ENCODE data around the gene OTUD3. TPM values are rescaled to one million over a fixed set of nuclear protein-coding genes. Genes with fewer than 3 reads are reported as not detected.

Gene OTUD3
- total and polyA plus RNA-seq, 2 of the 4 experiments (the other 2 are of a cell fraction) = 2.9 to 3.1 TPM

DNA sequence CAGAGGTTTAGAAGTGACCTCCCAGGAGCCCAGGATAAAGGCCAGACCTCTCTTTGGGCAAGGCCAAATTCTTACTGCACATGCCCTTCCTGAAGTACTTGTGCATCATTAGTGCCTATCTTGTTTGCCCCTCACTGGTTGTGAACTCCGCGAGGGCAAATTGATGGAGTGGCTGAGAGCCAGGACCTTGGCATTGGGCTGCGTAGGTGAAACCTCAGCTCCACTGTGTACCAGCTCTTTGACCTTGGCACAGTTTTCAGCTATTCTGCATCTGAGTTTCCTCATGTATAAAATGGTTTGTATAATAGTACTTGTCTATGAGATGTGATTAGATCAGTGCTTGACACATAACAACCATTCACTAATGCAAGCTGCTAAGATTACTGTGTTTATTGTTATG lies 11.5 kb downstream of the OTUD3 start:
- no peak overlapping the region for H2BK5ac ChIP-seq (ENCODE audit: low read depth, low read length, poor library complexity, severe bottlenecking)
- no peak overlapping the region for H3K56ac ChIP-seq (ENCODE audit: extremely low read depth, insufficient read depth, low read length)
- H4K91ac ChIP-seq (ENCODE audit: insufficient read depth, low read depth, low read length) = no peak overlapping the region
- POLR2A ChIA-PET (ENCODE audit: unreplicated experiment) = no interaction called here
- H2BK120ac ChIP-seq (ENCODE audit: low read depth, low read length) = no peak overlapping the region
- no peak overlapping the region for H3K23ac ChIP-seq (ENCODE audit: low read depth, low read length)
- no peaks in the 10 kb centered on the region for H3K9me3 ChIP-seq (ENCODE audit: control insufficient read depth, insufficient read depth, low read length)
- no peak overlapping the region for H2AFZ ChIP-seq (replicated peaks; ENCODE audit: low read length, poor library complexity)
- no peak overlapping the region for H3K4me3 ChIP-seq (ENCODE audit: insufficient read depth, low read depth, low read length)
- H3K27me3 ChIP-seq (ENCODE audit: control insufficient read depth, insufficient read depth, low read length) = no peaks in the 10 kb centered on the region
- H3K79me1 ChIP-seq (ENCODE audit: low read depth in 1 of 2, low read length in 2 of 2) = peaks cover 36 to 59% of the 10 kb centered on the region in 2 experiments
- H3K4me2 ChIP-seq (ENCODE audit: low read depth, low read length) = no peak overlapping the region
- TF ChIP-seq FOS (IDR thresholded peaks at IDR 0.05; ENCODE audit: low read depth, low read length) (no peak), RFX5 (IDR thresholded peaks at IDR 0.05; ENCODE audit: low read depth, low read length) (no peak), RAD21 (IDR thresholded peaks at IDR 0.05; ENCODE audit: low read length) (no peak), CEBPB (IDR thresholded peaks at IDR 0.05; ENCODE audit: low read depth, low read length) (no peak), NFE2L2 (IDR thresholded peaks at IDR 0.05; ENCODE audit: low read depth, low read length) (no peak), SMC3 (IDR thresholded peaks at IDR 0.05; ENCODE audit: low read depth, low read length) (no peak), ELK1 (IDR thresholded peaks at IDR 0.05; ENCODE audit: borderline replicate concordance, low read depth, low read length) (no peak), USF2 (IDR thresholded peaks at IDR 0.05; ENCODE audit: low read depth, low read length) (no peak), MAZ (IDR thresholded peaks at IDR 0.05; ENCODE audit: borderline replicate concordance, low read depth, low read length) (no peak), POLR2A (IDR thresholded peaks at IDR 0.05; ENCODE audit: low read depth, low read length) (no peak), BHLHE40 (IDR thresholded peaks at IDR 0.05; ENCODE audit: low read depth, low read length) (no peak), MXI1 (IDR thresholded peaks at IDR 0.05; ENCODE audit: borderline replicate concordance, low read depth, low read length) (no peak), CHD1 (IDR thresholded peaks at IDR 0.05; ENCODE audit: low read depth, low read length) (no peak), MAFK (IDR thresholded peaks at IDR 0.05; ENCODE audit: low read depth, low read length) (no peak), RCOR1 (IDR thresholded peaks at IDR 0.05; ENCODE audit: insufficient replicate concordance, low read length) (no peak)
- TF ChIP-seq, protein P1, sequence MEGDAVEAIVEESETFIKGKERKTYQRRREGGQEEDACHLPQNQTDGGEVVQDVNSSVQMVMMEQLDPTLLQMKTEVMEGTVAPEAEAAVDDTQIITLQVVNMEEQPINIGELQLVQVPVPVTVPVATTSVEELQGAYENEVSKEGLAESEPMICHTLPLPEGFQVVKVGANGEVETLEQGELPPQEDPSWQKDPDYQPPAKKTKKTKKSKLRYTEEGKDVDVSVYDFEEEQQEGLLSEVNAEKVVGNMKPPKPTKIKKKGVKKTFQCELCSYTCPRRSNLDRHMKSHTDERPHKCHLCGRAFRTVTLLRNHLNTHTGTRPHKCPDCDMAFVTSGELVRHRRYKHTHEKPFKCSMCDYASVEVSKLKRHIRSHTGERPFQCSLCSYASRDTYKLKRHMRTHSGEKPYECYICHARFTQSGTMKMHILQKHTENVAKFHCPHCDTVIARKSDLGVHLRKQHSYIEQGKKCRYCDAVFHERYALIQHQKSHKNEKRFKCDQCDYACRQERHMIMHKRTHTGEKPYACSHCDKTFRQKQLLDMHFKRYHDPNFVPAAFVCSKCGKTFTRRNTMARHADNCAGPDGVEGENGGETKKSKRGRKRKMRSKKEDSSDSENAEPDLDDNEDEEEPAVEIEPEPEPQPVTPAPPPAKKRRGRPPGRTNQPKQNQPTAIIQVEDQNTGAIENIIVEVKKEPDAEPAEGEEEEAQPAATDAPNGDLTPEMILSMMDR (conservative IDR thresholded peaks at IDR 0.05; ENCODE audit: low read depth, low read length) = no peak
- H4K5ac ChIP-seq (ENCODE audit: low read depth, low read length) = no peak overlapping the region
- H2AK9ac ChIP-seq (replicated peaks; ENCODE audit: low read depth, low read length, poor library complexity) = no peak overlapping the region
- H2AK5ac ChIP-seq (ENCODE audit: low read depth, low read length) = no peak overlapping the region
- peaks cover 20% of the 10 kb centered on the region for H3K36me3 ChIP-seq (ENCODE audit: control insufficient read depth, insufficient read depth, low read length)
- H4K8ac ChIP-seq (ENCODE audit: low read depth in 2 of 2, low read length in 2 of 2) = no peak overlapping the region
- no peak overlapping the region for H3K14ac ChIP-seq (replicated peaks; ENCODE audit: low read depth, low read length)
- H4K20me1 ChIP-seq (ENCODE audit: insufficient read depth, low read length) = peaks cover 33% of the 10 kb centered on the region; the same call in 1 of the 2 replicates
- H3K4ac ChIP-seq (ENCODE audit: low read depth, low read length) = no peak overlapping the region
- H3K4me1 ChIP-seq (ENCODE audit: control insufficient read depth, insufficient read depth, low read length) = peaks cover 3% of the 10 kb centered on the region
- no peak overlapping the region for H3K18ac ChIP-seq (ENCODE audit: low read depth, low read length)
- CTCF ChIA-PET = no interaction called here
- in situ Hi-C loops (cut with MboI; ENCODE audit: low sequenced_read_pairs) (no loop called here), intact Hi-C loops (cut with micrococcal nuclease) (no loop called here), dilution Hi-C loops (cut with HindIII; ENCODE audit: low sequenced_read_pairs, unreplicated experiment) (no loop called here)
- no peak overlapping the region for H2BK20ac ChIP-seq (ENCODE audit: low read depth, low read length)
- WGBS, 2 experiments (ENCODE audit: extremely low coverage in 2 of 2, insufficient read length in 1 of 2) = no CpG with 5 or more reads among the region's 3 CpGs
- ATAC-seq (ENCODE audit: low read depth) (no peak), DNase-seq (no peak)
- no TSS peak for BruUV-seq (replicated peaks)
- no peak overlapping the region for H3K9ac ChIP-seq (ENCODE audit: low read depth, low read length)
- no peak overlapping the region for H3K27ac ChIP-seq (ENCODE audit: insufficient read depth, low read length)
- H3K9me1 ChIP-seq (ENCODE audit: insufficient read depth, low read length) = peaks cover 20% of the 10 kb centered on the region
- no peak overlapping the region for H2BK15ac ChIP-seq (ENCODE audit: low read depth, low read length)

Measured in IMR-90 (cell line).